ENCODE results near the gene ISM2. TPM values are rescaled to one million over a fixed set of nuclear protein-coding genes. Genes with fewer than 3 reads are reported as not detected.

ISM2 gene
- total and polyA plus RNA-seq, 2 of the 13 experiments (the other 11 are each of a cell fraction or from before 2014, with no cell fraction given) = 1.8 to 40.7 TPM

GRCh38 chr14:77457522-77458248 lies 40.9 kb downstream of the ISM2 start, which contains the start of the genes AHSA1 and VIPAS39 (continued):
- TF ChIP-seq ZKSCAN8 (CRISPR knock-in tag; IDR thresholded peaks at IDR 0.05; ENCODE audit: borderline replicate concordance) (no peak), RFXAP (CRISPR knock-in tag; IDR thresholded peaks at IDR 0.05; ENCODE audit: borderline replicate concordance) (no peak), REL (CRISPR knock-in tag; conservative IDR thresholded peaks at IDR 0.05) (no peak), CHD4 (IDR thresholded peaks at IDR 0.05; ENCODE audit: borderline replicate concordance, low read length) (0 out of 2 replicates have a peak, but pooled peaks have one; percentile 52), ETV5 (CRISPR knock-in tag; IDR thresholded peaks at IDR 0.05; ENCODE audit: borderline replicate concordance) (0 out of 2 replicates have a peak, but pooled peaks have one; percentile 10), ZNF709 (CRISPR knock-in tag; IDR thresholded peaks at IDR 0.05) (peak; percentile 44; the same call in 1 of the 2 replicates), ERF (CRISPR knock-in tag; IDR thresholded peaks at IDR 0.05) (peak; percentile 15; the same call in 1 of the 2 replicates), ESRRA (CRISPR knock-in tag; IDR thresholded peaks at IDR 0.05; ENCODE audit: low read depth) (no peak; the same call in 1 of the 2 replicates), HMG20A (CRISPR knock-in tag; IDR thresholded peaks at IDR 0.05; ENCODE audit: borderline replicate concordance) (no peak), ZNF441 (CRISPR knock-in tag; IDR thresholded peaks at IDR 0.05; ENCODE audit: borderline replicate concordance) (no peak; the same call in 1 of the 2 replicates), RAD21 (CRISPR knock-in tag; IDR thresholded peaks at IDR 0.05) (no peak), ZNF557 (CRISPR knock-in tag; IDR thresholded peaks at IDR 0.05) (0 out of 2 replicates have a peak, but pooled peaks have one; percentile 37), POLR2G (IDR thresholded peaks at IDR 0.05; ENCODE audit: low read depth, low read length) (peak; percentile 93), PAF1 (CRISPR knock-in tag; IDR thresholded peaks at IDR 0.05) (no peak), HNF1A (IDR thresholded peaks at IDR 0.05; ENCODE audit: low read depth) (no peak), HNF1A (CRISPR knock-in tag; IDR thresholded peaks at IDR 0.05; ENCODE audit: borderline replicate concordance) (peak; percentile 46; the same call in 1 of the 2 replicates)
- TF ChIP-seq, protein P1, sequence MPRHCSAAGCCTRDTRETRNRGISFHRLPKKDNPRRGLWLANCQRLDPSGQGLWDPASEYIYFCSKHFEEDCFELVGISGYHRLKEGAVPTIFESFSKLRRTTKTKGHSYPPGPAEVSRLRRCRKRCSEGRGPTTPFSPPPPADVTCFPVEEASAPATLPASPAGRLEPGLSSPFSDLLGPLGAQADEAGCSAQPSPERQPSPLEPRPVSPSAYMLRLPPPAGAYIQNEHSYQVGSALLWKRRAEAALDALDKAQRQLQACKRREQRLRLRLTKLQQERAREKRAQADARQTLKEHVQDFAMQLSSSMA (CRISPR knock-in tag; IDR thresholded peaks at IDR 0.05) = peak; percentile 17; the same call in 1 of the 2 replicates

Data from HepG2 (cell line).